HepG2 (cell line): ENCODE results near the gene MRPL58. TPM values are rescaled to one million over a fixed set of nuclear protein-coding genes. Genes with fewer than 3 reads are reported as not detected.

Experiments
- ATF7 ChIP-seq, 2 experiments: fragments of 450-650 bp in 1 of 2; sonication (generic) in 1 of 2; formaldehyde crosslinking in 1 of 2; IDR thresholded peaks; 2 replicates each; pipeline versions ENCODE4 v1.4.0 to v1.6.1; 2016 to 2020; ENCODE audit warnings: antibody characterized with exemption in 1 of 2, mild to moderate bottlenecking in 1 of 2, missing genetic modification reagents in 1 of 2
- DNMT3B ChIP-seq: conservative IDR thresholded peaks from 2 replicates; pipeline ENCODE4 v1.6.1; 2016; ENCODE audit warnings: missing biosample characterization, control low read depth
- ELF3 ChIP-seq: IDR thresholded peaks from 2 replicates; pipeline ENCODE4 v1.6.1; 2016; ENCODE audit warnings: missing genetic modification reagents, missing compliant biosample characterization
- HINFP ChIP-seq: sonication (generic); formaldehyde crosslinking; IDR thresholded peaks from 2 replicates; pipeline ENCODE4 v1.4.0; 2020; ENCODE audit warnings: low read depth, mild to moderate bottlenecking, missing genetic modification reagents
- HNRNPK ChIP-seq: fragments of 200-400 bp; formaldehyde crosslinking; IDR thresholded peaks from 2 replicates; pipeline ENCODE4 v1.6.1; 2018; ENCODE audit warnings: low read length, low read depth, moderate library complexity, mild to moderate bottlenecking; ENCODE audit not compliant: poor library complexity, severe bottlenecking
- IRF9 ChIP-seq: sonication (generic); formaldehyde crosslinking; IDR thresholded peaks from 2 replicates; pipeline ENCODE4 v1.8.0; 2022; ENCODE audit warnings: missing genetic modification reagents, mild to moderate bottlenecking, borderline replicate concordance
- KDM4B ChIP-seq: sonication (generic); formaldehyde crosslinking; IDR thresholded peaks from 2 replicates; pipeline ENCODE4 v1.4.0; 2020; ENCODE audit warnings: missing genetic modification reagents
- NFIB ChIP-seq: sonication (generic); formaldehyde crosslinking; IDR thresholded peaks from 2 replicates; pipeline ENCODE4 v1.9.0; 2021; ENCODE audit warnings: missing genetic modification reagents, mild to moderate bottlenecking, borderline replicate concordance
- ONECUT2 ChIP-seq: sonication (generic); formaldehyde crosslinking; IDR thresholded peaks from 2 replicates; pipeline ENCODE4 v1.4.0; 2020; ENCODE audit warnings: missing genetic modification reagents
- PBX2 ChIP-seq: IDR thresholded peaks from 2 replicates; pipeline ENCODE4 v1.6.1; 2016; ENCODE audit warnings: control low read depth
- PBX3 ChIP-seq: sonication (generic); formaldehyde crosslinking; IDR thresholded peaks from 2 replicates; pipeline ENCODE4 v1.8.1; 2023; ENCODE audit warnings: missing genetic modification reagents, inconsistent platforms, borderline replicate concordance
- PITX1 ChIP-seq: sonication (generic); formaldehyde crosslinking; IDR thresholded peaks from 2 replicates; pipeline ENCODE4 v1.5.1; 2020; ENCODE audit warnings: mild to moderate bottlenecking, missing genetic modification reagents
- RXRB ChIP-seq: IDR thresholded peaks from 2 replicates; pipeline ENCODE4 v1.6.1; 2016; ENCODE audit warnings: borderline replicate concordance, missing genetic modification reagents, missing compliant biosample characterization
- SKI ChIP-seq: fragments of 450-650 bp; IDR thresholded peaks from one replicate; pipeline ENCODE4 v1.6.1; 2018; ENCODE audit warnings: mild to moderate bottlenecking; ENCODE audit not compliant: partially characterized antibody
- TBP ChIP-seq: sonication (generic); formaldehyde crosslinking; IDR thresholded peaks from 2 replicates; pipeline ENCODE4 v1.5.0; 2020; ENCODE audit warnings: missing genetic modification reagents
- TEF ChIP-seq: sonication (generic); formaldehyde crosslinking; IDR thresholded peaks from 2 replicates; pipeline ENCODE4 v1.5.0; 2020; ENCODE audit warnings: missing genetic modification reagents
- TMF1 ChIP-seq: sonication (generic); formaldehyde crosslinking; IDR thresholded peaks from 2 replicates; pipeline ENCODE4 v1.8.1; 2022; ENCODE audit warnings: low read depth, missing genetic modification reagents
- ZFP1 ChIP-seq: IDR thresholded peaks from 2 replicates; pipeline ENCODE4 v1.6.1; 2016
- ZNF232 ChIP-seq: sonication (generic); formaldehyde crosslinking; IDR thresholded peaks from 2 replicates; pipeline ENCODE4 v1.4.0; 2020; ENCODE audit warnings: missing genetic modification reagents, borderline replicate concordance
- ZNF256 ChIP-seq: sonication (generic); formaldehyde crosslinking; conservative IDR thresholded peaks from 2 replicates; pipeline ENCODE4 v1.4.0; 2020; ENCODE audit warnings: missing genetic modification reagents
- ZNF362 ChIP-seq: sonication (generic); formaldehyde crosslinking; IDR thresholded peaks from 2 replicates; pipeline ENCODE4 v1.4.0; 2020; ENCODE audit warnings: missing genetic modification reagents, mild to moderate bottlenecking, borderline replicate concordance
- ZNF652 ChIP-seq: IDR thresholded peaks from 2 replicates; pipeline ENCODE4 v1.6.1; 2016; ENCODE audit warnings: low read depth, borderline replicate concordance
- polyA plus RNA-seq, 8 experiments: library from polyadenylated mRNA; depleted of rRNA in 3 of 8; stranded (reverse) in 7 of 8; unstranded in 1 of 8; fragments of >200 nt; fragmentation: Illumina TruSeq in 4 of 8; extraction: Trizol in 4 of 8; gene quantifications; 2 replicates each; pipeline versions ENCODE4 v1.2.1 to v1.2.3, GENCODE V29; 2011 to 2016; ENCODE audit warnings: low read depth in 4 of 8, missing spikeins in 1 of 8, mixed read lengths in 1 of 8; ENCODE audit not compliant: insufficient read depth in 1 of 8
- total RNA-seq, 5 experiments: library from RNA; depleted of rRNA; stranded (reverse); fragments of >200 nt; fragmentation: Illumina TruSeq; extraction: Trizol; gene quantifications; 2 replicates each; pipeline ENCODE4 v1.2.3, GENCODE V29; 2016; ENCODE audit warnings: low read depth in 1 of 5

Gene MRPL58
- total and polyA plus RNA-seq, 2 of the 13 experiments (the other 11 are each of a cell fraction or from before 2014, with no cell fraction given), result 44.9 to 68.9 TPM

- TF ChIP-seq ATF7 (IDR thresholded peaks at IDR 0.05) (no peak), ATF7 (CRISPR knock-in tag; IDR thresholded peaks at IDR 0.05) (no peak), ZNF232 (CRISPR knock-in tag) (peak; percentile 91; the same call in 1 of the 2 replicates), NFIB (CRISPR knock-in tag) (no peak), PITX1 (CRISPR knock-in tag) (peak; percentile 77; the same call in 1 of the 2 replicates), ELF3 (peak; percentile 81), TEF (CRISPR knock-in tag) (peak; percentile 23; the same call in 1 of the 2 replicates), ONECUT2 (no peak; the same call in 1 of the 2 replicates), TMF1 (CRISPR knock-in tag) (no peak), ZFP1 (CRISPR knock-in tag) (peak; percentile 72), RXRB (peak; percentile 89), HINFP (CRISPR knock-in tag) (peak; percentile 90; the same call in 1 of the 2 replicates), DNMT3B (CRISPR knock-in tag) (no peak), TBP (peak; percentile 82; the same call in 1 of the 2 replicates), ZNF362 (peak; percentile 78), ZNF256 (0 out of 2 replicates have a peak, but pooled peaks have one; percentile 67), ZNF652 (CRISPR knock-in tag) (peak; percentile 46; the same call in 1 of the 2 replicates), IRF9 (CRISPR knock-in tag) (no peak), HNRNPK (no peak), PBX2 (no peak), PBX3 (no peak), SKI (peak; percentile 42), KDM4B (peak; percentile 94)
Observed at GRCh38 chr17:75033346-75034235, 21.1 kb downstream of the MRPL58 start (continued).
